ENCODE results near the gene GATAD2A. TPM values are rescaled to one million over a fixed set of nuclear protein-coding genes. Genes with fewer than 3 reads are reported as not detected.
A peak's percentile ranks its signal among the peaks of the same experiment; 100 is the strongest.

GATAD2A gene
- total and polyA plus RNA-seq, 9 of the 15 experiments (the other 6 are each of a cell fraction or from before 2014, with no cell fraction given) = 2.4 to 226 (median 44.2) TPM

GRCh38 chr19:19487950-19488874, 82.7 kb downstream of the GATAD2A start (continued):
- no peak for TF ChIP-seq PCBP2 (IDR thresholded peaks at IDR 0.05; ENCODE audit: low read depth, low read length, poor library complexity, severe bottlenecking)
- TF ChIP-seq POLR2AphosphoS5 (IDR thresholded peaks at IDR 0.05; ENCODE audit: control insufficient read depth, insufficient read depth, low read depth, low read length) = no peak
- TF ChIP-seq, protein P1, sequence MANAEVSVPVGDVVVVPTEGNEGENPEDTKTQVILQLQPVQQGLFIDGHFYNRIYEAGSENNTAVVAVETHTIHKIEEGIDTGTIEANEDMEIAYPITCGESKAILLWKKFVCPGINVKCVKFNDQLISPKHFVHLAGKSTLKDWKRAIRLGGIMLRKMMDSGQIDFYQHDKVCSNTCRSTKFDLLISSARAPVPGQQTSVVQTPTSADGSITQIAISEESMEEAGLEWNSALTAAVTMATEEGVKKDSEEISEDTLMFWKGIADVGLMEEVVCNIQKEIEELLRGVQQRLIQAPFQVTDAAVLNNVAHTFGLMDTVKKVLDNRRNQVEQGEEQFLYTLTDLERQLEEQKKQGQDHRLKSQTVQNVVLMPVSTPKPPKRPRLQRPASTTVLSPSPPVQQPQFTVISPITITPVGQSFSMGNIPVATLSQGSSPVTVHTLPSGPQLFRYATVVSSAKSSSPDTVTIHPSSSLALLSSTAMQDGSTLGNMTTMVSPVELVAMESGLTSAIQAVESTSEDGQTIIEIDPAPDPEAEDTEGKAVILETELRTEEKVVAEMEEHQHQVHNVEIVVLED (CRISPR knock-in tag; IDR thresholded peaks at IDR 0.05) = no peak
- 0 out of 2 replicates have a peak, but pooled peaks have one; percentile 15 for TF ChIP-seq TFAP4 (CRISPR knock-in tag; IDR thresholded peaks at IDR 0.05; ENCODE audit: borderline replicate concordance)
- TF ChIP-seq FOXP4 (CRISPR knock-in tag; IDR thresholded peaks at IDR 0.05; ENCODE audit: borderline replicate concordance) = no peak
- no peak for TF ChIP-seq CAMTA2 (CRISPR knock-in tag; conservative IDR thresholded peaks at IDR 0.05)
- TF ChIP-seq MTF1 (CRISPR knock-in tag; IDR thresholded peaks at IDR 0.05; ENCODE audit: borderline replicate concordance) = no peak
- 0 out of 2 replicates have a peak, but pooled peaks have one; percentile 11 for TF ChIP-seq STAT6 (CRISPR knock-in tag; IDR thresholded peaks at IDR 0.05)
- peak; percentile 55 for TF ChIP-seq EP300 (IDR thresholded peaks at IDR 0.05; ENCODE audit: low read length)
- no peak for TF ChIP-seq CHAMP1 (IDR thresholded peaks at IDR 0.05)
- no peak for TF ChIP-seq KAT8 (IDR thresholded peaks at IDR 0.05; ENCODE audit: low read depth)
- TF ChIP-seq NR2C1 (IDR thresholded peaks at IDR 0.05) = peak; percentile 59
- TF ChIP-seq NR2C1 (tag; IDR thresholded peaks at IDR 0.05) = peak; percentile 80
- no peak for TF ChIP-seq SIX5 (IDR thresholded peaks at IDR 0.05; ENCODE audit: borderline replicate concordance in 1 of 2, insufficient read depth in 1 of 2, low read depth in 1 of 2, low read length in 2 of 2)
- TF ChIP-seq ESRRB (CRISPR knock-in tag; IDR thresholded peaks at IDR 0.05; ENCODE audit: borderline replicate concordance) = no peak
- peak; percentile 33; the same call in 1 of the 2 replicates for TF ChIP-seq SOX6 (IDR thresholded peaks at IDR 0.05)
